HEK293T (cell line): ENCODE results near the gene ZBTB32.
A peak's percentile ranks its signal among the peaks of the same experiment; 100 is the strongest.

Experiments used
- CTCF ChIA-PET: fragments of 350-600 bp; formaldehyde crosslinking; extraction: SDS; loops from one replicate; lab custom pipeline; 2021; ENCODE audit warnings: antibody characterized with exemption, inconsistent platforms; lab: Yijun Ruan, JAX
- POLR2A ChIA-PET: fragments of 350-600 bp; formaldehyde crosslinking; extraction: SDS; loops from one replicate; lab custom pipeline; 2020; ENCODE audit warnings: antibody characterized with exemption, inconsistent platforms; lab: Yijun Ruan, JAX
- DNase-seq: peaks from one replicate; pipeline ENCODE4 v3.0.0; 2012; ENCODE audit warnings: mixed read lengths; ENCODE audit errors: extremely low spot score
- ARNT ChIP-seq: fragments of 450-650 bp; IDR thresholded peaks from 2 replicates; pipeline ENCODE4 v1.6.1; 2017; ENCODE audit warnings: mild to moderate bottlenecking
- BHLHE40 ChIP-seq: fragments of 450-650 bp; IDR thresholded peaks from 2 replicates; pipeline ENCODE4 v1.6.1; 2016; ENCODE audit warnings: mild to moderate bottlenecking, moderate library complexity, borderline replicate concordance
- CTBP1 ChIP-seq: fragments of 450-650 bp; IDR thresholded peaks from 2 replicates; pipeline ENCODE4 v1.6.1; 2016; ENCODE audit warnings: borderline replicate concordance
- ELF4 ChIP-seq: fragments of 450-650 bp; IDR thresholded peaks from 2 replicates; pipeline ENCODE4 v1.6.1; 2017; ENCODE audit warnings: antibody characterized with exemption
- FOXA1 ChIP-seq: fragments of 450-650 bp; IDR thresholded peaks from 2 replicates; pipeline ENCODE4 v1.6.1; 2016; ENCODE audit warnings: mild to moderate bottlenecking
- FOXK2 ChIP-seq: fragments of 450-650 bp; IDR thresholded peaks from 2 replicates; pipeline ENCODE4 v1.6.1; 2016; ENCODE audit warnings: mild to moderate bottlenecking
- FOXM1 ChIP-seq: fragments of 450-650 bp; IDR thresholded peaks from 2 replicates; pipeline ENCODE4 v1.6.1; 2017; ENCODE audit warnings: mild to moderate bottlenecking, borderline replicate concordance
- HDGF ChIP-seq: fragments of 450-650 bp; IDR thresholded peaks from 2 replicates; pipeline ENCODE4 v1.6.1; 2017; ENCODE audit warnings: antibody characterized with exemption, borderline replicate concordance
- L3MBTL2 ChIP-seq: fragments of 450-650 bp; conservative IDR thresholded peaks from 2 replicates; pipeline ENCODE4 v1.6.1; 2016; ENCODE audit warnings: mild to moderate bottlenecking
- LEF1 ChIP-seq: fragments of 450-650 bp; IDR thresholded peaks from 2 replicates; pipeline ENCODE4 v1.6.1; 2017; ENCODE audit warnings: mild to moderate bottlenecking, borderline replicate concordance
- NFRKB ChIP-seq: fragments of 450-650 bp; IDR thresholded peaks from 2 replicates; pipeline ENCODE4 v1.6.1; 2016; ENCODE audit warnings: mild to moderate bottlenecking, moderate library complexity
- SP1 ChIP-seq: fragments of 450-650 bp; IDR thresholded peaks from 2 replicates; pipeline ENCODE4 v1.6.1; 2017
- SUZ12 ChIP-seq: fragments of 450-650 bp; IDR thresholded peaks from 2 replicates; pipeline ENCODE4 v1.6.1; 2016; ENCODE audit warnings: mild to moderate bottlenecking
- TARDBP ChIP-seq: fragments of 450-650 bp; IDR thresholded peaks from 2 replicates; pipeline ENCODE4 v1.6.1; 2016
- ZNF384 ChIP-seq: fragments of 450-650 bp; IDR thresholded peaks from 2 replicates; pipeline ENCODE4 v1.6.1; 2016
- TF ChIP-seq, protein P1 (sequence below): fragments of 450-650 bp; IDR thresholded peaks from 2 replicates; pipeline ENCODE4 v1.6.1; 2016

ZBTB32 gene

DNA sequence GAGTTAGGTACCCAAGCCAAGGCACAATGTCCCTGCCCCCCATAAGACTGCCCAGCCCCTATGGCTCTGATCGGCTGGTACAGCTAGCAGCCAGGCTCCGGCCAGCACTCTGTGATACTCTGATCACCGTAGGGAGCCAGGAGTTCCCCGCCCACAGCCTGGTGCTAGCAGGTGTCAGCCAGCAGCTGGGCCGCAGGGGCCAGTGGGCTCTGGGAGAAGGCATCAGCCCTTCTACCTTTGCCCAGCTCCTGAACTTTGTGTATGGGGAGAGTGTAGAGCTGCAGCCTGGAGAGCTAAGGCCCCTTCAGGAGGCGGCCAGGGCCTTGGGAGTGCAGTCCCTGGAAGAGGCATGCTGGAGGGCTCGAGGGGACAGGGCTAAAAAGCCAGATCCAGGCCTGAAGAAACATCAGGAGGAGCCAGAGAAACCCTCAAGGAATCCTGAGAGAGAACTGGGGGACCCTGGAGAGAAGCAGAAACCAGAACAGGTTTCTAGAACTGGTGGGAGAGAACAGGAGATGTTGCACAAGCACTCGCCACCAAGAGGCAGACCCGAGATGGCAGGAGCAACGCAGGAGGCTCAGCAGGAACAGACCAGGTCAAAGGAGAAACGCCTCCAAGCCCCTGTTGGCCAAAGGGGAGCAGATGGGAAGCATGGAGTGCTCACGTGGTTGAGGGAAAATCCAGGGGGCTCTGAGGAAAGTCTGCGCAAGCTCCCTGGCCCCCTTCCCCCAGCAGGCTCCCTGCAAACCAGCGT is 10.4 kb downstream of the ZBTB32 start:
- TF ChIP-seq ELF4, result no peak
- TF ChIP-seq ZNF384, result no peak
- TF ChIP-seq, protein P1, sequence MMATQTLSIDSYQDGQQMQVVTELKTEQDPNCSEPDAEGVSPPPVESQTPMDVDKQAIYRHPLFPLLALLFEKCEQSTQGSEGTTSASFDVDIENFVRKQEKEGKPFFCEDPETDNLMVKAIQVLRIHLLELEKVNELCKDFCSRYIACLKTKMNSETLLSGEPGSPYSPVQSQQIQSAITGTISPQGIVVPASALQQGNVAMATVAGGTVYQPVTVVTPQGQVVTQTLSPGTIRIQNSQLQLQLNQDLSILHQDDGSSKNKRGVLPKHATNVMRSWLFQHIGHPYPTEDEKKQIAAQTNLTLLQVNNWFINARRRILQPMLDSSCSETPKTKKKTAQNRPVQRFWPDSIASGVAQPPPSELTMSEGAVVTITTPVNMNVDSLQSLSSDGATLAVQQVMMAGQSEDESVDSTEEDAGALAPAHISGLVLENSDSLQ, result no peak
- TF ChIP-seq NFRKB, result no peak
- no peak for TF ChIP-seq BHLHE40
- TF ChIP-seq HDGF, result no peak
- no peak for TF ChIP-seq CTBP1
- no peak for TF ChIP-seq ARNT
- no peak for TF ChIP-seq TARDBP
- no peak for TF ChIP-seq LEF1
- TF ChIP-seq FOXM1, result no peak
- no peak for TF ChIP-seq L3MBTL2
- no peak for TF ChIP-seq SP1
- CTCF ChIA-PET, result interaction anchor here (1.0 kb wide), 1 partner anchor 20 kb away, joined by 3 read pairs; no protein-coding TSS in a partner anchor
- peak; percentile 23 for DNase-seq
- POLR2A ChIA-PET, result interaction anchor here (1.3 to 3.0 kb wide), 3 partner anchors 12 to 33 kb away, joined by 3 to 13 read pairs (median 6); partner anchors contain the start of gene LIN37

DNA sequence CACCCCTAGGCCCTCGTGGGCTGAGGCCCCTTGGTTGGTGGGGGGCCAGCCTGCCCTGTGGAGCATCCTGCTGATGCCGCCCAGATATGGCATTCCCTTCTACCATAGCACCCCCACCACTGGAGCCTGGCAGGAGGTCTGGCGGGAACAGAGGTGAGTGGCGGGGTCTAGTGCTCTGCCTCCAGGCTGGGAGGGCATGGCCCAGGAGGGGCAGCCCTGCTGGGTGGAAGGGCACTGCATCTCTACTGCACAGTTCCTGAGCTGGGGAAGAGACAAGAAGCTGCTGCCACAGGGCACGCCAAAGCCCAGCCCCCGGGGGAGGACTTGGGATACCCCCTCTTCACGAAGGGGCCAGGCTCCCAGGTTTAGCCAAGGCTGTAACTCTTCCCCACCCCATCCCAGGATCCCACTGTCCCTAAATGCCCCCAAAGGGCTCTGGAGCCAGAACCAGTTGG is 11.0 kb downstream of the ZBTB32 start:
- ChIA-PET POLR2A (interaction anchor here (1.0 to 3.0 kb wide), 2 partner anchors 13 to 14 kb away, joined by 3 to 13 read pairs; no protein-coding TSS in a partner anchor), CTCF (interaction anchor here (1.0 kb wide), 1 partner anchor 21 kb away, joined by 3 read pairs; no protein-coding TSS in a partner anchor)
- no peak for DNase-seq
- TF ChIP-seq TARDBP, result no peak
- TF ChIP-seq FOXM1, result no peak
- no peak for TF ChIP-seq CTBP1
- no peak for TF ChIP-seq ARNT
- no peak for TF ChIP-seq SUZ12
- TF ChIP-seq HDGF, result no peak
- TF ChIP-seq, protein P1, result no peak
- TF ChIP-seq LEF1, result no peak
- TF ChIP-seq BHLHE40, result no peak
- TF ChIP-seq ZNF384, result no peak
- no peak for TF ChIP-seq NFRKB
- TF ChIP-seq FOXA1, result no peak
- no peak for TF ChIP-seq ELF4
- TF ChIP-seq L3MBTL2, result no peak
- TF ChIP-seq SP1, result no peak
- no peak for TF ChIP-seq FOXK2

DNA sequence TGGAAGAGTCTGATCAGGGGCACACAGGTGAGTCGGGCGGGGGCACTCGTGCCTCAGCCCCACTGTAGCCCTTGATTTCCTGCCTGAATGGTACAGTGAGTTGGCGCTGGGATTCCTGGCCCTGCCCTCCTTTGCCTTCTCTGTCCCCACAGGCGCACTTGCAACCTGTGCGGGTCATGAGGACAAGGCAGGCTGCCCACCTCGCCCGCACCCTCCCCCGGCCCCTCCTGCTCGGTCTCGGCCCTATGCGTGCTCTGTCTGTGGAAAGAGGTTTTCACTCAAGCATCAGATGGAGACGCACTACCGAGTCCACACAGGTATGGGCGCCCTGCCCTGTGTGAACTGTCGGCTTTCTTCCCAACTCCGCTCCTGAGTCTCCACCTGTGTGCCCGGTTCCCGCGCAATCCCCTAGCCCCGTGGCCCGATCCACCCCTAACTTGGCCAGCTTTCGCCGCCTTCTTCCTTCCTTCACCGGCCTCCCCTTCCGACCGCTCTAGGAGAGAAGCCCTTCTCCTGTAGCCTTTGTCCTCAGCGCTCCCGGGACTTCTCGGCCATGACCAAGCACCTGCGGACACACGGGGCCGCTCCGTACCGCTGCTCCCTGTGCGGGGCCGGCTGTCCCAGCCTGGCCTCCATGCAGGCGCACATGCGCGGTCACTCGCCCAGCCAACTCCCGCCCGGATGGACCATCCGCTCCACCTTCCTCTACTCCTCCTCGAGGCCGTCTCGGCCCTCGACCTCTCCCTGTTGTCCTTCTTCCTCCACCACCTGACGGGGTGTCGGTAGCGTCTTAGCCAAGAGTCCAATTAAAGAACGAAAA is 11.8 kb downstream of the ZBTB32 start:
- peak; percentile 30 for DNase-seq
- TF ChIP-seq L3MBTL2, result peak; percentile 47; the same call in 1 of the 2 replicates
- TF ChIP-seq, protein P1, result no peak
- CTCF ChIA-PET, result no interaction called here
- POLR2A ChIA-PET, result interaction anchor here (1.0 kb wide), 1 partner anchor 15 kb away, joined by 3 read pairs; no protein-coding TSS in a partner anchor

DNA sequence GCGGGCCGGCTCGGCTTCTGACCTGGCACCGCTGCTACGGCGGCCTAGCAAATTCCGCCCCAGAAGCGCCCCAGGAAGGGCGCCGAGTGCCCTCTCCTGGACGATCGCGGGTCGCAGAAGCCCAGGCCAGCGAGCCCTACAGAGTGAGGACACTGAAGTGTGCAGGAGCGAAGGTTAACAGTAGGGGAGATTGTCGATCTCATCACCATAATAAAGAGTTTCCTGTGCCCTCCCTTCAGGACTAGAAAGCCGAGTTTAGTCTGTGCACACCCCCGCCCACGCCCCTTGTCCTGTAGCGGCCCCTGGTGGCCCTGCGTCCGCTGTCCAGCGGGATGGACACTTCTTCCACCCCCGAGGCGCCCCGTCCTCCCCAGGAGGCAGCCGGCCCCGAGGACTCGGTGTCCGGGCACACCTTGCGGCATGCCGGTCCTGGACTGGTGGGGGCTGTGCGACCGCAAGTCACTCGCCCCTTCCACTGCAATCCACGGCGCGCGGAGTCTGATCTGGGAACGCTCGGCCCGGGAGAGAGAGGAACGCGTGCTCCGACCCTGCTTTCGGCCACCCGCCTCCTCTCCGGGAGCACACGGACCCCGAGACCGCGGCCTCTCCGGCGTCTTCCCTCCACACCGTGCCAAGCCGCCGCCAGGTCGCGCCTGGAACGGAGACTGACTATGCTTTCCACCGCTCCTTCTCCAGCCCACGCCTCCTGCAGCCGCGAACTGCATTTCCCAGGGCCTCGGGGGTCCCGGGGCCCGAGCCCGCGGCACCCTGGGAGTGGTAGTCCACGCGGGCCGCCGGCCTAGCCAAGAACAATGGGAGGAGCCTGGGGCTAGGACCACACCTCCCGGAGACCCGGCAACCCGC is 12.7 kb downstream of the ZBTB32 start:
- ChIA-PET CTCF (no interaction called here), POLR2A (no interaction called here)
- peak; percentile 28 for TF ChIP-seq L3MBTL2
- TF ChIP-seq FOXM1, result no peak
- no peak for TF ChIP-seq FOXA1
- no peak for TF ChIP-seq ARNT
- TF ChIP-seq, protein P1, result no peak
- peak; percentile 58; the same call in 1 of the 2 replicates for TF ChIP-seq SUZ12
- peak; percentile 78 for TF ChIP-seq ELF4
- peak; percentile 9; the same call in 1 of the 2 replicates for TF ChIP-seq CTBP1
- 0 out of 2 replicates have a peak, but pooled peaks have one; percentile 11 for TF ChIP-seq HDGF
- no peak for TF ChIP-seq SP1
- peak; percentile 79 for DNase-seq
